ENCODE data around the gene FNDC3B. TPM values are rescaled to one million over a fixed set of nuclear protein-coding genes. Genes with fewer than 3 reads are reported as not detected.

Gene FNDC3B
- total RNA-seq, 1 experiment from 2014 or later = 173 TPM

DNA sequence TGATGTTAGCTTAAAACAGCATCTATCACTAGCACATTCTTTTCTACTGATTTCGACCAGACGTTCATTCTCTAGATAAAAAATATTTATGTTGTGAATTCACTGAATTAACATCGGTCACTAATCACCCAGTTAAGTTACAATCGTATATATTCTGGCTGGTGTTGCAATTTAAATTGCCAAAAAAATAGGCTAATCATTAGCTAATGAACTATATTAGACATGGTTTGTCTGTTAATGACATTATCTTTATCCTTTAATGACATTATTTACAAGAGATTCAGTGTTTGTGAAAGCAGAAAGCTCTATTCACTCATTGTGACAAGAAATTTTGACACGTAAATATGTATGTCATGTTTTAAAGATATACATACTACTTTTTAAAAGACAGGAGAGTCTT is 402.2 kb downstream of the FNDC3B start:
- in situ Hi-C loops (cut with HindIII; ENCODE audit: low pct_unique_long_range_greater_than_20kb, low sequenced_read_pairs) (no loop called here), intact Hi-C loops (cut with micrococcal nuclease; ENCODE audit: unreplicated experiment) (no loop called here)
- TF ChIP-seq SIN3A (IDR thresholded peaks at IDR 0.05; ENCODE audit: borderline replicate concordance, insufficient read depth, low read depth, low read length) (no peak), TCF7L2 (IDR thresholded peaks at IDR 0.05; ENCODE audit: low read depth, low read length) (no peak), POLR2AphosphoS5 (IDR thresholded peaks at IDR 0.05; ENCODE audit: low read depth, low read length) (no peak)
- TF ChIP-seq, protein P1, sequence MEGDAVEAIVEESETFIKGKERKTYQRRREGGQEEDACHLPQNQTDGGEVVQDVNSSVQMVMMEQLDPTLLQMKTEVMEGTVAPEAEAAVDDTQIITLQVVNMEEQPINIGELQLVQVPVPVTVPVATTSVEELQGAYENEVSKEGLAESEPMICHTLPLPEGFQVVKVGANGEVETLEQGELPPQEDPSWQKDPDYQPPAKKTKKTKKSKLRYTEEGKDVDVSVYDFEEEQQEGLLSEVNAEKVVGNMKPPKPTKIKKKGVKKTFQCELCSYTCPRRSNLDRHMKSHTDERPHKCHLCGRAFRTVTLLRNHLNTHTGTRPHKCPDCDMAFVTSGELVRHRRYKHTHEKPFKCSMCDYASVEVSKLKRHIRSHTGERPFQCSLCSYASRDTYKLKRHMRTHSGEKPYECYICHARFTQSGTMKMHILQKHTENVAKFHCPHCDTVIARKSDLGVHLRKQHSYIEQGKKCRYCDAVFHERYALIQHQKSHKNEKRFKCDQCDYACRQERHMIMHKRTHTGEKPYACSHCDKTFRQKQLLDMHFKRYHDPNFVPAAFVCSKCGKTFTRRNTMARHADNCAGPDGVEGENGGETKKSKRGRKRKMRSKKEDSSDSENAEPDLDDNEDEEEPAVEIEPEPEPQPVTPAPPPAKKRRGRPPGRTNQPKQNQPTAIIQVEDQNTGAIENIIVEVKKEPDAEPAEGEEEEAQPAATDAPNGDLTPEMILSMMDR (IDR thresholded peaks at IDR 0.05) = no peak
- TF ChIP-seq, protein P2, sequence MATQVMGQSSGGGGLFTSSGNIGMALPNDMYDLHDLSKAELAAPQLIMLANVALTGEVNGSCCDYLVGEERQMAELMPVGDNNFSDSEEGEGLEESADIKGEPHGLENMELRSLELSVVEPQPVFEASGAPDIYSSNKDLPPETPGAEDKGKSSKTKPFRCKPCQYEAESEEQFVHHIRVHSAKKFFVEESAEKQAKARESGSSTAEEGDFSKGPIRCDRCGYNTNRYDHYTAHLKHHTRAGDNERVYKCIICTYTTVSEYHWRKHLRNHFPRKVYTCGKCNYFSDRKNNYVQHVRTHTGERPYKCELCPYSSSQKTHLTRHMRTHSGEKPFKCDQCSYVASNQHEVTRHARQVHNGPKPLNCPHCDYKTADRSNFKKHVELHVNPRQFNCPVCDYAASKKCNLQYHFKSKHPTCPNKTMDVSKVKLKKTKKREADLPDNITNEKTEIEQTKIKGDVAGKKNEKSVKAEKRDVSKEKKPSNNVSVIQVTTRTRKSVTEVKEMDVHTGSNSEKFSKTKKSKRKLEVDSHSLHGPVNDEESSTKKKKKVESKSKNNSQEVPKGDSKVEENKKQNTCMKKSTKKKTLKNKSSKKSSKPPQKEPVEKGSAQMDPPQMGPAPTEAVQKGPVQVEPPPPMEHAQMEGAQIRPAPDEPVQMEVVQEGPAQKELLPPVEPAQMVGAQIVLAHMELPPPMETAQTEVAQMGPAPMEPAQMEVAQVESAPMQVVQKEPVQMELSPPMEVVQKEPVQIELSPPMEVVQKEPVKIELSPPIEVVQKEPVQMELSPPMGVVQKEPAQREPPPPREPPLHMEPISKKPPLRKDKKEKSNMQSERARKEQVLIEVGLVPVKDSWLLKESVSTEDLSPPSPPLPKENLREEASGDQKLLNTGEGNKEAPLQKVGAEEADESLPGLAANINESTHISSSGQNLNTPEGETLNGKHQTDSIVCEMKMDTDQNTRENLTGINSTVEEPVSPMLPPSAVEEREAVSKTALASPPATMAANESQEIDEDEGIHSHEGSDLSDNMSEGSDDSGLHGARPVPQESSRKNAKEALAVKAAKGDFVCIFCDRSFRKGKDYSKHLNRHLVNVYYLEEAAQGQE (IDR thresholded peaks at IDR 0.05; ENCODE audit: insufficient read depth in 1 of 2, low read depth in 2 of 2, low read length in 1 of 2) = no peak
- H3K4me1 ChIP-seq (ENCODE audit: control insufficient read depth, insufficient read depth, low read length) = no peaks in the 10 kb centered on the region
- ATAC-seq = no peak
- no peak overlapping the region for H3K27ac ChIP-seq (ENCODE audit: low read length)
- no peak overlapping the region for H3K4me3 ChIP-seq (ENCODE audit: low read depth in 2 of 2, low read length in 2 of 2)
- H3K36me3 ChIP-seq (ENCODE audit: control insufficient read depth, insufficient read depth, low read length) = no peaks in the 10 kb centered on the region
- no TSS peak for BruUV-seq (replicated peaks)
- POLR2A ChIA-PET = no interaction called here
- H3K27me3 ChIP-seq (ENCODE audit: control insufficient read depth, insufficient read depth, low read length) = peaks cover 29% of the 10 kb centered on the region
- CTCF ChIA-PET = no interaction called here
- H3K9me3 ChIP-seq (ENCODE audit: control insufficient read depth, insufficient read depth, low read depth, low read length) = no peaks in the 10 kb centered on the region
- no peak for DNase-seq (ENCODE audit: low read depth, low spot score)

DNA sequence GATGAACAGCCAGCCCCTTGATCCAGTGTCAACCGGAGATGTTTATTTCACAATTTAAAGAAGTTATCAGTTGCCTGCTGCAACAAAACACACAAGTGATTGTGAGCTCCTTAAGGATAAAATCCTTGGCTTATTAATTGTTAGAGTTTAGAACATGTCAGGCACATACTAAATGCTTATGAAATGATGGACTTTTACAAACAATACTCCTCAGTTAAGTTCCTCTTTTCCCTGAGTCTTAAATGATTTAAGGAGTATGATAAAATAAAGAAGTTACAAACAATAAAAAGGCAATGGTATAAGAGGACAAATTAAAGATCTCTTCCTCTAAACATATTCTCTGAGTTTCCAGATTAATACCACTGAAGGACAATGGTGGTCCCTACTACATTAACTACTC is 403.2 kb downstream of the FNDC3B start:
- Histone ChIP-seq H3K36me3 (ENCODE audit: control insufficient read depth, insufficient read depth, low read length) (no peaks in the 10 kb centered on the region), H3K4me3 (ENCODE audit: low read depth in 2 of 2, low read length in 2 of 2) (no peak overlapping the region), H3K4me1 (ENCODE audit: control insufficient read depth, insufficient read depth, low read length) (no peaks in the 10 kb centered on the region), H3K9me3 (ENCODE audit: control insufficient read depth, insufficient read depth, low read depth, low read length) (no peaks in the 10 kb centered on the region), H3K27ac (ENCODE audit: low read length) (no peak overlapping the region), H3K27me3 (ENCODE audit: control insufficient read depth, insufficient read depth, low read length) (peaks cover 35% of the 10 kb centered on the region)
- intact Hi-C loops (cut with micrococcal nuclease; ENCODE audit: unreplicated experiment) = no loop called here
- no TSS peak for BruUV-seq (replicated peaks)
- ChIA-PET CTCF (no interaction called here), POLR2A (no interaction called here)
- DNase-seq (ENCODE audit: low read depth, low spot score) (no peak), ATAC-seq (no peak)
- no peak for TF ChIP-seq POLR2AphosphoS5 (IDR thresholded peaks at IDR 0.05; ENCODE audit: low read depth, low read length)
- no peak for TF ChIP-seq TCF7L2 (IDR thresholded peaks at IDR 0.05; ENCODE audit: low read depth, low read length)
- TF ChIP-seq SIN3A (IDR thresholded peaks at IDR 0.05; ENCODE audit: borderline replicate concordance, insufficient read depth, low read depth, low read length) = no peak
- TF ChIP-seq, protein P2 (IDR thresholded peaks at IDR 0.05; ENCODE audit: insufficient read depth in 1 of 2, low read depth in 2 of 2, low read length in 1 of 2) = no peak
- TF ChIP-seq, protein P1 (IDR thresholded peaks at IDR 0.05) = no peak
- in situ Hi-C loops (cut with HindIII; ENCODE audit: low pct_unique_long_range_greater_than_20kb, low sequenced_read_pairs) = no loop called here
